Lower leg skin (tissue), 3 donors: ENCODE measurements around the gene KANK4.

Experiments
- CTCF ChIP-seq, 3 donors: fragments of 450-650 bp; IDR thresholded peaks; one replicate each; pipeline ENCODE4 v1.5.1; 2016; ENCODE audit warnings: antibody characterized with exemption in 3 of 3, mild to moderate bottlenecking in 3 of 3, moderate library complexity in 2 of 3
- POLR2A ChIP-seq, 2 donors: fragments of 450-650 bp; IDR thresholded peaks; one replicate each; pipeline ENCODE4 v1.6.1; 2016 to 2017; ENCODE audit warnings: antibody characterized with exemption in 2 of 2, mild to moderate bottlenecking in 1 of 2, moderate library complexity in 1 of 2

DNA sequence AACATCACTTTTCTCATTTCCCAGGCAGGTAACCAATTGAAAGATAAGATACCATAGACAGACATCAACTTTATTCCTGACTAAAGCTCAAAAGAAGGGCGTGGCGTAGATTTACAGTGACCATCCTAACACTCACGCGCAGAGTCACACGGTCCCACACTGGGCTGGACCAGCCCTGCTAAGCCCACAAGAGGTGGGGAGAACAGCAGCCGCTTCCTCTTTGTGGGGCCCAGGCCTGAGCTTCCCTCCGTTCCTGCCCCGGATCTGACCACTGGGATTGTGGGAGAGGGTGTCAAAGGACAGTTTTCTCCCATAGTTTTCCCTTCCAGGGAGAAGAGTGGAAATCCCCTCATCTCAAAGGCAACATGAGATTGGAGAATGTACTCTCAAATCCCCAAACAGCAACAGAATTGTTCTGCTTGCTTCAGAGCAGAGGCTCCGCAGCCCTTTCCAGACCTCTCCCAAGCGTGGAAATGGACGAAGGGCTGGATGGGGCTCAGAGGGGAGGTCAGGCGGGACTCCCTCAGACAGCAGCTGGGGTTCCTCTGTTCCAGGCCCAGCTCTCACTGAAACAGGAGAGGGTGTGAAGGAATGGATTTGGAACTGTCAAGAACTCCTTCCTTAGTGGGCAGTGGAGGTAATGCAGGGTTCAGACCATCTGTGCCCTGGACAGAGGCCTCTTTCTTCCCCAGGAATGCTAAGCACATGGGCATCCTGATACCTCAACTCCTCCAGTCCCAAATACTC is 90.9 kb downstream of the KANK4 start:
- no peak for TF ChIP-seq CTCF (IDR thresholded peaks at IDR 0.05)
- no peak for TF ChIP-seq POLR2A (IDR thresholded peaks at IDR 0.05)
